ENCODE measurements around the gene ZNF764. TPM values are rescaled to one million over a fixed set of nuclear protein-coding genes. Genes with fewer than 3 reads are reported as not detected.
A peak's percentile ranks its signal among the peaks of the same experiment; 100 is the strongest.

Gene ZNF764
- total and polyA plus RNA-seq, 8 donors = 3.1 to 5.6 (median 4.7) TPM

GRCh38 chr16:30561089-30561816 lies 3.1 kb upstream of the ZNF764 start:
- Histone ChIP-seq H3K27ac (peak overlapping the region in 2 of 4 donors; percentile 33 to 55), H3K4me3 (peak overlapping the region in 2 of 4 donors; percentile 30 to 41), H3K27me3 (no peaks in the 10 kb centered on the region), H3K4me1 (peaks cover 0 to 10% (median 0%) of the 10 kb centered on the region in 3 donors), H3K9me3 (no peaks in the 10 kb centered on the region), H3K36me3 (no peaks in the 10 kb centered on the region)
- ATAC-seq (no peak), DNase-seq (peak in 3 of 6 donors; percentile 41 to 70 (median 50)), FAIRE-seq (no peak)
- TF ChIP-seq CTCF (IDR thresholded peaks at IDR 0.05) = no peak
- intact Hi-C loops (cut with DNase I) = no loop called here
- 29 to 32% methylated on average over 46 of the region's 46 CpGs for WGBS, 2 donors

GRCh38 chr16:30559690-30560089 lies 1.5 kb upstream of the ZNF764 start:
- Histone ChIP-seq H3K36me3 (peaks cover 0 to 11% (median 7%) of the 10 kb centered on the region in 3 donors), H3K4me1 (peaks cover 0 to 10% (median 0%) of the 10 kb centered on the region in 3 donors), H3K9me3 (no peaks in the 10 kb centered on the region), H3K4me3 (no peak overlapping the region), H3K27ac (no peak overlapping the region), H3K27me3 (no peaks in the 10 kb centered on the region)
- no peak for FAIRE-seq
- intact Hi-C loops (cut with DNase I) = no loop called here
- WGBS, 2 donors = 94% methylated on average over 6 of the region's 6 CpGs
- ATAC-seq = no peak
- TF ChIP-seq CTCF (IDR thresholded peaks at IDR 0.05) = no peak
- no peak for DNase-seq

- peaks cover 0 to 16% (median 7%) of the 10 kb centered on the region in 3 donors for H3K36me3 ChIP-seq
- peaks cover 0 to 10% (median 0%) of the 10 kb centered on the region in 3 donors for H3K4me1 ChIP-seq
- peak overlapping the region in 2 of 4 donors; percentile 65 to 90 for H3K4me3 ChIP-seq
- intact Hi-C loops (cut with DNase I) = no loop called here
- ATAC-seq (peak in 1 of 4 donors; percentile 2), DNase-seq (no peak), FAIRE-seq (no peak)
- no peak for TF ChIP-seq CTCF (IDR thresholded peaks at IDR 0.05)
- no peaks in the 10 kb centered on the region for H3K9me3 ChIP-seq
- peak overlapping the region; percentile 91 to 97 (median 96) for H3K27ac ChIP-seq
- 81 to 82% methylated on average over 21 of the region's 21 CpGs for WGBS, 2 donors
- H3K27me3 ChIP-seq = no peaks in the 10 kb centered on the region
Observed at GRCh38 chr16:30558789-30559377, 709 bp upstream of the ZNF764 start.

- WGBS, 2 donors = 0% methylated on average over 17 of the region's 17 CpGs
Observed at GRCh38 chr16:30557707-30557956, 542 bp downstream of the ZNF764 start.

More at GRCh38 chr16:30557707-30557956, 542 bp downstream of the ZNF764 start:
- ATAC-seq (peak; percentile 2 to 7 (median 4)), FAIRE-seq (no peak), DNase-seq (no peak)
- Histone ChIP-seq H3K27me3 (no peaks in the 10 kb centered on the region), H3K4me3 (peak overlapping the region; percentile 65 to 90 (median 88)), H3K9me3 (no peaks in the 10 kb centered on the region), H3K27ac (peak overlapping the region; percentile 91 to 97 (median 96)), H3K36me3 (peaks cover 0 to 16% (median 7%) of the 10 kb centered on the region in 3 donors), H3K4me1 (peaks cover 0 to 10% (median 0%) of the 10 kb centered on the region in 3 donors)
- no peak for TF ChIP-seq CTCF (IDR thresholded peaks at IDR 0.05)
- intact Hi-C loops (cut with DNase I) = no loop called here

Data from pancreas (tissue), 10 donors.